ENCODE results near the gene PCDHGB4. TPM values are rescaled to one million over a fixed set of nuclear protein-coding genes. Genes with fewer than 3 reads are reported as not detected.

Gene PCDHGB4
- total RNA-seq, 3 donors from 2014 or later (not counting 1 experiment from before 2014, with no cell fraction given) = 0.31 to 0.40 TPM; not detected in 1

GRCh38 chr5:141363952-141364660 is 23.4 kb upstream of the PCDHGB4 start, which contains the start of gene PCDHGA5:
PCDHGA5 (plus strand) TSS chr5:141364162; CDS start chr5:141364331, 169 bp downstream.
- Histone ChIP-seq H3K27me3 (ENCODE audit: control insufficient read depth, insufficient read depth, low read length) (peaks cover 69% of the 10 kb centered on the region), H3K36me3 (ENCODE audit: control insufficient read depth, insufficient read depth, low read length) (no peaks in the 10 kb centered on the region), H3K27ac (ENCODE audit: low read length) (no peak within 1 kb of the TSS), H3K4me1 (ENCODE audit: control insufficient read depth, insufficient read depth, low read length) (no peaks in the 10 kb centered on the region), H3K4me3 (ENCODE audit: low read length) (no peak within 1 kb of the TSS), H3K9me3 (ENCODE audit: control insufficient read depth, insufficient read depth, low read length) (peaks cover 47% of the 10 kb centered on the region)
- intact Hi-C loops (cut with micrococcal nuclease) = no loop called here
- H3K9me3 Mint-ChIP-seq = peaks cover 5 to 10% of the 10 kb centered on the region in 2 donors
- no peak for ATAC-seq
- H3K36me3 Mint-ChIP-seq = peaks cover 36% of the 10 kb centered on the region
- no peak within 1 kb of the TSS for H3K4me3 Mint-ChIP-seq
- WGBS (ENCODE audit: insufficient coverage) = 31% methylated on average over 32 of the region's 34 CpGs
- DNase-seq = no peak
- H3K27me3 Mint-ChIP-seq (ENCODE audit: low read depth in 2 of 2) = peaks cover 61 to 88% of the 10 kb centered on the region in 2 donors
- H3K27ac Mint-ChIP-seq = no peak within 1 kb of the TSS
- peaks cover 5% of the 10 kb centered on the region in 2 donors for H3K4me1 Mint-ChIP-seq
- TF ChIP-seq CTCF (IDR thresholded peaks at IDR 0.05) = no peak

- Mint-ChIP-seq H3K4me3 (no peak overlapping the region), H3K4me1 (peaks cover 4 to 7% of the 10 kb centered on the region in 2 donors), H3K9me3 (peaks cover 5 to 7% of the 10 kb centered on the region in 2 donors), H3K27ac (no peak overlapping the region), H3K27me3 (ENCODE audit: low read depth in 2 of 2) (peaks cover 66 to 90% of the 10 kb centered on the region in 2 donors), H3K36me3 (peaks cover 19% of the 10 kb centered on the region)
- intact Hi-C loops (cut with micrococcal nuclease) = no loop called here
- DNase-seq (no peak), ATAC-seq (no peak)
- H3K9me3 ChIP-seq (ENCODE audit: control insufficient read depth, insufficient read depth, low read length) = peaks cover 37% of the 10 kb centered on the region
- H3K27ac ChIP-seq (ENCODE audit: low read length) = no peak overlapping the region
- no peak overlapping the region for H3K4me3 ChIP-seq (ENCODE audit: low read length)
- no peaks in the 10 kb centered on the region for H3K4me1 ChIP-seq (ENCODE audit: control insufficient read depth, insufficient read depth, low read length)
- peaks cover 71% of the 10 kb centered on the region for H3K27me3 ChIP-seq (ENCODE audit: control insufficient read depth, insufficient read depth, low read length)
- H3K36me3 ChIP-seq (ENCODE audit: control insufficient read depth, insufficient read depth, low read length) = no peaks in the 10 kb centered on the region
- 43% methylated on average over 46 of the region's 46 CpGs for WGBS (ENCODE audit: insufficient coverage)
- TF ChIP-seq CTCF (IDR thresholded peaks at IDR 0.05) = no peak
Measured at GRCh38 chr5:141366016-141366896, 21.2 kb upstream of the PCDHGB4 start.

- no peak for TF ChIP-seq CTCF (IDR thresholded peaks at IDR 0.05)
- Histone ChIP-seq H3K27ac (ENCODE audit: low read length) (no peak within 1 kb of the TSS), H3K4me1 (ENCODE audit: control insufficient read depth, insufficient read depth, low read length) (no peaks in the 10 kb centered on the region), H3K27me3 (ENCODE audit: control insufficient read depth, insufficient read depth, low read length) (peaks cover 62% of the 10 kb centered on the region), H3K4me3 (ENCODE audit: low read length) (peak within 1 kb of the TSS; percentile 1), H3K9me3 (ENCODE audit: control insufficient read depth, insufficient read depth, low read length) (peaks cover 38% of the 10 kb centered on the region), H3K36me3 (ENCODE audit: control insufficient read depth, insufficient read depth, low read length) (no peaks in the 10 kb centered on the region)
- peaks cover 58 to 76% of the 10 kb centered on the region in 2 donors for H3K27me3 Mint-ChIP-seq (ENCODE audit: low read depth in 2 of 2)
- peak; percentile 72 to 79 (median 77) for ATAC-seq
- peak within 1 kb of the TSS; percentile 82 for H3K4me3 Mint-ChIP-seq
- H3K27ac Mint-ChIP-seq = peak within 1 kb of the TSS in 1 of 2 donors; percentile 58
- peaks cover 4% of the 10 kb centered on the region for H3K36me3 Mint-ChIP-seq
- peak in 1 of 2 donors; percentile 57 for DNase-seq
- WGBS (ENCODE audit: insufficient coverage) = 21% methylated on average over 32 of the region's 32 CpGs
- peaks cover 0 to 2% of the 10 kb centered on the region in 2 donors for H3K9me3 Mint-ChIP-seq
- intact Hi-C loops (cut with micrococcal nuclease) = no loop called here
- peaks cover 4 to 7% of the 10 kb centered on the region in 2 donors for H3K4me1 Mint-ChIP-seq
Measured at GRCh38 chr5:141369994-141370848, 17.3 kb upstream of the PCDHGB4 start, which contains the start of gene PCDHGB3. PCDHGB3 (plus strand) TSS chr5:141370242; CDS start chr5:141370395, 153 bp downstream.

Data from natural killer cell (primary cell).